ENCODE measurements around the gene SORCS2. TPM values are rescaled to one million over a fixed set of nuclear protein-coding genes. Genes with fewer than 3 reads are reported as not detected.

The SORCS2 gene
- total and polyA plus RNA-seq, 2 of the 4 experiments (the other 2 are of a cell fraction): 0.36 to 0.62 TPM

GRCh38 chr4:7167706-7168105 lies 24.6 kb upstream of the SORCS2 start:
- no peak overlapping the region for H3K18ac ChIP-seq (ENCODE audit: low read depth, low read length)
- no peak overlapping the region for H4K8ac ChIP-seq (ENCODE audit: low read depth in 2 of 2, low read length in 2 of 2)
- no peak for TF ChIP-seq RFX5 (IDR thresholded peaks at IDR 0.05; ENCODE audit: low read depth, low read length)
- no peak for TF ChIP-seq CHD1 (IDR thresholded peaks at IDR 0.05; ENCODE audit: low read depth, low read length)
- TF ChIP-seq MXI1 (IDR thresholded peaks at IDR 0.05; ENCODE audit: borderline replicate concordance, low read depth, low read length): no peak
- no peak for TF ChIP-seq MAZ (IDR thresholded peaks at IDR 0.05; ENCODE audit: borderline replicate concordance, low read depth, low read length)
- no peak for TF ChIP-seq CEBPB (IDR thresholded peaks at IDR 0.05; ENCODE audit: low read depth, low read length)
- no peaks in the 10 kb centered on the region for H3K9me3 ChIP-seq (ENCODE audit: control insufficient read depth, insufficient read depth, low read length)
- no peak overlapping the region for H2BK15ac ChIP-seq (ENCODE audit: low read depth, low read length)
- no peak overlapping the region for H2BK5ac ChIP-seq (ENCODE audit: low read depth, low read length, poor library complexity, severe bottlenecking)
- no peaks in the 10 kb centered on the region for H3K79me1 ChIP-seq (ENCODE audit: low read depth in 1 of 2, low read length in 2 of 2)
- no peak overlapping the region for H2BK20ac ChIP-seq (ENCODE audit: low read depth, low read length)
- no peaks in the 10 kb centered on the region for H4K20me1 ChIP-seq (ENCODE audit: insufficient read depth, low read length)
- no peak overlapping the region for H2AK9ac ChIP-seq (replicated peaks; ENCODE audit: low read depth, low read length, poor library complexity)
- no peak overlapping the region for H4K91ac ChIP-seq (ENCODE audit: insufficient read depth, low read depth, low read length)
- H3K27ac ChIP-seq (ENCODE audit: insufficient read depth, low read length): no peak overlapping the region
- H2AFZ ChIP-seq (replicated peaks; ENCODE audit: low read length, poor library complexity): no peak overlapping the region
- H3K23ac ChIP-seq (ENCODE audit: low read depth, low read length): no peak overlapping the region
- no peaks in the 10 kb centered on the region for H3K9me1 ChIP-seq (ENCODE audit: insufficient read depth, low read length)
- no peak overlapping the region for H3K14ac ChIP-seq (replicated peaks; ENCODE audit: low read depth, low read length)
- no peaks in the 10 kb centered on the region for H3K36me3 ChIP-seq (ENCODE audit: control insufficient read depth, insufficient read depth, low read length)
- dilution Hi-C loops (cut with HindIII; ENCODE audit: low sequenced_read_pairs, unreplicated experiment) (no loop called here), intact Hi-C loops (cut with micrococcal nuclease) (no loop called here), in situ Hi-C loops (cut with MboI; ENCODE audit: low sequenced_read_pairs) (no loop called here)
- POLR2A ChIA-PET (ENCODE audit: unreplicated experiment): interaction anchor here (0.6 kb wide), 1 partner anchor 122 kb away, joined by 3 read pairs; no protein-coding TSS in a partner anchor
- H3K27me3 ChIP-seq (ENCODE audit: control insufficient read depth, insufficient read depth, low read length): peaks cover 48% of the 10 kb centered on the region
- WGBS, 2 experiments (ENCODE audit: extremely low coverage in 2 of 2, insufficient read length in 1 of 2): no CpG with 5 or more reads among the region's 4 CpGs
- H3K4me1 ChIP-seq (ENCODE audit: control insufficient read depth, insufficient read depth, low read length): no peaks in the 10 kb centered on the region
- H3K56ac ChIP-seq (ENCODE audit: extremely low read depth, insufficient read depth, low read length): no peak overlapping the region
- H2BK120ac ChIP-seq (ENCODE audit: low read depth, low read length): no peak overlapping the region
- CTCF ChIA-PET: interaction anchor here (1.0 kb wide), 1 partner anchor 11 kb away, joined by 3 read pairs; no protein-coding TSS in a partner anchor
- no TSS peak for BruUV-seq (replicated peaks)
- no peak overlapping the region for H2AK5ac ChIP-seq (ENCODE audit: low read depth, low read length)
- H4K5ac ChIP-seq (ENCODE audit: low read depth, low read length): no peak overlapping the region
- no peak for ATAC-seq (ENCODE audit: low read depth)
- no peak overlapping the region for H3K4ac ChIP-seq (ENCODE audit: low read depth, low read length)
- no peak for DNase-seq
- no peak overlapping the region for H3K9ac ChIP-seq (ENCODE audit: low read depth, low read length)
- H3K4me3 ChIP-seq (ENCODE audit: insufficient read depth, low read depth, low read length): no peak overlapping the region
- no peak overlapping the region for H3K4me2 ChIP-seq (ENCODE audit: low read depth, low read length)
